ENCODE data around the gene ADCY2.

- TF ChIP-seq CTCF (IDR thresholded peaks at IDR 0.05) (no peak), POLR2A (IDR thresholded peaks at IDR 0.05) (no peak)
Measured at GRCh38 chr5:7741415-7742065, 345.6 kb downstream of the ADCY2 start.
